ENCODE measurements around the gene NFIA. TPM values are rescaled to one million over a fixed set of nuclear protein-coding genes. Genes with fewer than 3 reads are reported as not detected.

Gene NFIA
- total RNA-seq, 1 experiment from 2014 or later = 65.4 TPM

DNA sequence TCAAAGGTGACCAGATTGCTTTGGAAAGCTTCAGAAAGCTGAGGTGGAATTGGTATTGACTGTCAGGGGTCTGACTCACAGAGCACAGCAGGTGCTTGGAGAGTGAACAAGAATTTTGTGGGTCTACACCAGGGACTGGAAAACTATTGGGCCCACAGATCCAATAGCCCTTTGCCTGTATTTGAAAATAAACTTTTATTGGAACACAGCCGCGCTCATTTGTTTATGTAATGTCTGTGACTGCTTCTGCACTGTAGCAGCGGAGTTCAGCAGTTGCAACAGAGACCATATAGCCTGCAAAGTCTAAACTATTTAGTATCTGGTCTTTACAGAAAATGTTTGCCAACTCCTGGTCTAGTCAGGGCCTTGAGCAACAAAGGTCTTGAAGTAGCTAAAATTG is 315.6 kb downstream of the NFIA start:
- Histone ChIP-seq H3K36me3 (ENCODE audit: insufficient read depth, low read length, poor library complexity, severe bottlenecking) (no peaks in the 10 kb centered on the region), H3K27me3 (replicated peaks; ENCODE audit: insufficient read depth, low read depth, low read length, poor library complexity) (no peaks in the 10 kb centered on the region), H3K27ac (ENCODE audit: low read depth, low read length, poor library complexity, severe bottlenecking) (no peak overlapping the region), H3K9me3 (ENCODE audit: low read depth, low read length, poor library complexity, severe bottlenecking) (no peaks in the 10 kb centered on the region), H3K4me1 (ENCODE audit: insufficient read depth, low read length, poor library complexity, severe bottlenecking) (peaks cover 6% of the 10 kb centered on the region), H3K4me3 (ENCODE audit: low read depth, low read length, poor library complexity, severe bottlenecking) (no peak overlapping the region)
- no peak for DNase-seq (ENCODE audit: low spot score)
- POLR2A ChIA-PET (ENCODE audit: low non-redundant PET) = no interaction called here
- no TSS peak for BruUV-seq (replicated peaks)
- CTCF ChIA-PET = no interaction called here
- intact Hi-C loops (cut with micrococcal nuclease; ENCODE audit: unreplicated experiment) = no loop called here
- no peak for TF ChIP-seq EZH2 (IDR thresholded peaks at IDR 0.05; ENCODE audit: borderline replicate concordance, low read depth, low read length, poor library complexity, severe bottlenecking)
- TF ChIP-seq, protein P1, sequence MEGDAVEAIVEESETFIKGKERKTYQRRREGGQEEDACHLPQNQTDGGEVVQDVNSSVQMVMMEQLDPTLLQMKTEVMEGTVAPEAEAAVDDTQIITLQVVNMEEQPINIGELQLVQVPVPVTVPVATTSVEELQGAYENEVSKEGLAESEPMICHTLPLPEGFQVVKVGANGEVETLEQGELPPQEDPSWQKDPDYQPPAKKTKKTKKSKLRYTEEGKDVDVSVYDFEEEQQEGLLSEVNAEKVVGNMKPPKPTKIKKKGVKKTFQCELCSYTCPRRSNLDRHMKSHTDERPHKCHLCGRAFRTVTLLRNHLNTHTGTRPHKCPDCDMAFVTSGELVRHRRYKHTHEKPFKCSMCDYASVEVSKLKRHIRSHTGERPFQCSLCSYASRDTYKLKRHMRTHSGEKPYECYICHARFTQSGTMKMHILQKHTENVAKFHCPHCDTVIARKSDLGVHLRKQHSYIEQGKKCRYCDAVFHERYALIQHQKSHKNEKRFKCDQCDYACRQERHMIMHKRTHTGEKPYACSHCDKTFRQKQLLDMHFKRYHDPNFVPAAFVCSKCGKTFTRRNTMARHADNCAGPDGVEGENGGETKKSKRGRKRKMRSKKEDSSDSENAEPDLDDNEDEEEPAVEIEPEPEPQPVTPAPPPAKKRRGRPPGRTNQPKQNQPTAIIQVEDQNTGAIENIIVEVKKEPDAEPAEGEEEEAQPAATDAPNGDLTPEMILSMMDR (conservative IDR thresholded peaks at IDR 0.05; ENCODE audit: low read depth, low read length) = no peak

DNA sequence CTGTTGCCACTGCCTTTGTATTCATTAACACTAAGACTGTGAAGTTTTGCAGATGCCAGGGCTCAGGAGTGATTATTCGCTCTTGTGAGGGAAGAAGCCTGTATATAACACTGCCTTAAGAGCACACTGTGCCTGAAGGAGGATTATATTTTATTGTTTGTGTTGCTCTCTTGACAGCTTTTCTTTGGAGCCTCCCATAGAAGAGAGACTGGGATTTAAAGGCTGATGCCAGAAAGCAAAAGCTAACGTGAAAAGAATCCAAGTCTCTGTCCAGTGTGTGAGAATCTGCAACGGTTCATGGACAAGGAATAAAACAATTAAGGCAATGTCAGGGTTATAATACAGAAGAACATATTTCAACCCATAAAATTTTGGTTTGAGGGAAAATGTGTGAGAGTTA is 316.8 kb downstream of the NFIA start:
- DNase-seq (ENCODE audit: low spot score) = no peak
- no TSS peak for BruUV-seq (replicated peaks)
- POLR2A ChIA-PET (ENCODE audit: low non-redundant PET) = no interaction called here
- no peaks in the 10 kb centered on the region for H3K27me3 ChIP-seq (replicated peaks; ENCODE audit: insufficient read depth, low read depth, low read length, poor library complexity)
- TF ChIP-seq, protein P1 (conservative IDR thresholded peaks at IDR 0.05; ENCODE audit: low read depth, low read length) = no peak
- TF ChIP-seq EZH2 (IDR thresholded peaks at IDR 0.05; ENCODE audit: borderline replicate concordance, low read depth, low read length, poor library complexity, severe bottlenecking) = no peak
- intact Hi-C loops (cut with micrococcal nuclease; ENCODE audit: unreplicated experiment) = no loop called here
- H3K4me3 ChIP-seq (ENCODE audit: low read depth, low read length, poor library complexity, severe bottlenecking) = no peak overlapping the region
- peaks cover 5% of the 10 kb centered on the region for H3K4me1 ChIP-seq (ENCODE audit: insufficient read depth, low read length, poor library complexity, severe bottlenecking)
- H3K27ac ChIP-seq (ENCODE audit: low read depth, low read length, poor library complexity, severe bottlenecking) = no peak overlapping the region
- CTCF ChIA-PET = no interaction called here
- no peaks in the 10 kb centered on the region for H3K36me3 ChIP-seq (ENCODE audit: insufficient read depth, low read length, poor library complexity, severe bottlenecking)
- H3K9me3 ChIP-seq (ENCODE audit: low read depth, low read length, poor library complexity, severe bottlenecking) = no peaks in the 10 kb centered on the region

DNA sequence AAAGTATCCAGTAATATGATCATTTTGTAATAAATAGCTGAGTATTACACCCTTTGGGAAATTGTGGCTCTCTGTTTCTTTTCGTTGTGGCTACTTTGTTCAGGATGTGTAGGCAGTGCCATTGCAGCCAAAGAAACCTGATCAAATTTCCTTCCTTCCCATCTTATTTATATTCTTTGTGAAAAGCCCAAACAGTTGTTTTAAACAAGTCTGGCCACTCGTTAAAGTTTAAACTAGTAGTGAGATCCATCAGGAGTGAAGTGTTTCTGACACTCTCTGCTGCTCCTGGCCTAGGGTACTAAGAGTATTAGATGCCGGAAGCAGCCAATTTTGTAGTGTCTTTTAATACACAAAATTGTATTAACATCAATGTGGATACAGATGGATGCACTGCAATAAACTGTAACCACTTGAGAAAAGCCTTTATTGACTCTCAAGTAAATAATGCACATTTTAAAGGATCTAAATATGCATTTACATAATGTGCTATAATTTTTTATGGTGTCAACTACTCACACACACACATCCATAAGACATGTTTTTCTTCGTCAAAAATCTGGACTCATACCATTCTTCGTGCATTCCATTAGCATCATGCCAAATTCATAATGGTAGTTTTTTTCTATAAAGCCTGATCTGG is 317.9 kb downstream of the NFIA start:
- Histone ChIP-seq H3K27ac (ENCODE audit: low read depth, low read length, poor library complexity, severe bottlenecking) (no peak overlapping the region), H3K4me3 (ENCODE audit: low read depth, low read length, poor library complexity, severe bottlenecking) (no peak overlapping the region), H3K4me1 (ENCODE audit: insufficient read depth, low read length, poor library complexity, severe bottlenecking) (peaks cover 5% of the 10 kb centered on the region), H3K36me3 (ENCODE audit: insufficient read depth, low read length, poor library complexity, severe bottlenecking) (peaks cover 5% of the 10 kb centered on the region), H3K9me3 (ENCODE audit: low read depth, low read length, poor library complexity, severe bottlenecking) (no peaks in the 10 kb centered on the region), H3K27me3 (replicated peaks; ENCODE audit: insufficient read depth, low read depth, low read length, poor library complexity) (no peaks in the 10 kb centered on the region)
- ChIA-PET CTCF (no interaction called here), POLR2A (ENCODE audit: low non-redundant PET) (no interaction called here)
- no TSS peak for BruUV-seq (replicated peaks)
- intact Hi-C loops (cut with micrococcal nuclease; ENCODE audit: unreplicated experiment) = no loop called here
- no peak for DNase-seq (ENCODE audit: low spot score)
- no peak for TF ChIP-seq EZH2 (IDR thresholded peaks at IDR 0.05; ENCODE audit: borderline replicate concordance, low read depth, low read length, poor library complexity, severe bottlenecking)
- TF ChIP-seq, protein P1 (conservative IDR thresholded peaks at IDR 0.05; ENCODE audit: low read depth, low read length) = no peak
